ENCODE measurements around the gene CARD10. TPM values are rescaled to one million over a fixed set of nuclear protein-coding genes. Genes with fewer than 3 reads are reported as not detected.
A peak's percentile ranks its signal among the peaks of the same experiment; 100 is the strongest.

CARD10 gene
- total RNA-seq, 1 donor from 2014 or later = 13.5 TPM

GRCh38 chr22:37526376-37526775, 7.2 kb upstream of the CARD10 start:
- H3K27ac Mint-ChIP-seq (ENCODE audit: unreplicated experiment) = peak overlapping the region; percentile 89
- peaks cover 30% of the 10 kb centered on the region for H3K4me1 Mint-ChIP-seq (ENCODE audit: low read depth)
- H3K4me3 Mint-ChIP-seq (ENCODE audit: unreplicated experiment) = no peak overlapping the region
- no peak for TF ChIP-seq CTCF (IDR thresholded peaks at IDR 0.05)
- no peaks in the 10 kb centered on the region for H3K27me3 Mint-ChIP-seq (ENCODE audit: low read depth)
- no peaks in the 10 kb centered on the region for H3K9me3 Mint-ChIP-seq (ENCODE audit: low read depth)
- no peaks in the 10 kb centered on the region for H3K36me3 Mint-ChIP-seq (ENCODE audit: low read depth)
- no peak for DNase-seq (ENCODE audit: low spot score)

GRCh38 chr22:37525746-37526350, 6.6 kb upstream of the CARD10 start:
- no peak for DNase-seq (ENCODE audit: low spot score)
- Mint-ChIP-seq H3K27me3 (ENCODE audit: low read depth) (no peaks in the 10 kb centered on the region), H3K36me3 (ENCODE audit: low read depth) (no peaks in the 10 kb centered on the region), H3K4me3 (ENCODE audit: unreplicated experiment) (no peak overlapping the region), H3K27ac (ENCODE audit: unreplicated experiment) (peak overlapping the region; percentile 89), H3K4me1 (ENCODE audit: low read depth) (peaks cover 34% of the 10 kb centered on the region), H3K9me3 (ENCODE audit: low read depth) (no peaks in the 10 kb centered on the region)
- no peak for TF ChIP-seq CTCF (IDR thresholded peaks at IDR 0.05)

- Mint-ChIP-seq H3K27me3 (ENCODE audit: low read depth) (no peaks in the 10 kb centered on the region), H3K36me3 (ENCODE audit: low read depth) (no peaks in the 10 kb centered on the region), H3K9me3 (ENCODE audit: low read depth) (no peaks in the 10 kb centered on the region), H3K4me1 (ENCODE audit: low read depth) (peaks cover 34% of the 10 kb centered on the region), H3K27ac (ENCODE audit: unreplicated experiment) (peak overlapping the region; percentile 89), H3K4me3 (ENCODE audit: unreplicated experiment) (no peak overlapping the region)
- TF ChIP-seq CTCF (IDR thresholded peaks at IDR 0.05) = no peak
- DNase-seq (ENCODE audit: low spot score) = no peak
Measured at GRCh38 chr22:37525073-37525745, 6.0 kb upstream of the CARD10 start.

GRCh38 chr22:37522482-37522881, 3.3 kb upstream of the CARD10 start:
- no peaks in the 10 kb centered on the region for H3K36me3 Mint-ChIP-seq (ENCODE audit: low read depth)
- H3K27me3 Mint-ChIP-seq (ENCODE audit: low read depth) = no peaks in the 10 kb centered on the region
- H3K4me1 Mint-ChIP-seq (ENCODE audit: low read depth) = peaks cover 44% of the 10 kb centered on the region
- no peak for DNase-seq (ENCODE audit: low spot score)
- H3K4me3 Mint-ChIP-seq (ENCODE audit: unreplicated experiment) = no peak overlapping the region
- H3K27ac Mint-ChIP-seq (ENCODE audit: unreplicated experiment) = no peak overlapping the region
- no peaks in the 10 kb centered on the region for H3K9me3 Mint-ChIP-seq (ENCODE audit: low read depth)
- TF ChIP-seq CTCF (IDR thresholded peaks at IDR 0.05) = peak; percentile 22

- peaks cover 33% of the 10 kb centered on the region for H3K4me1 Mint-ChIP-seq (ENCODE audit: low read depth)
- peaks cover 2% of the 10 kb centered on the region for H3K36me3 Mint-ChIP-seq (ENCODE audit: low read depth)
- DNase-seq (ENCODE audit: low spot score) = no peak
- H3K27me3 Mint-ChIP-seq (ENCODE audit: low read depth) = no peaks in the 10 kb centered on the region
- no peak overlapping the region for H3K4me3 Mint-ChIP-seq (ENCODE audit: unreplicated experiment)
- no peak for TF ChIP-seq CTCF (IDR thresholded peaks at IDR 0.05)
- H3K27ac Mint-ChIP-seq (ENCODE audit: unreplicated experiment) = no peak overlapping the region
- no peaks in the 10 kb centered on the region for H3K9me3 Mint-ChIP-seq (ENCODE audit: low read depth)
Measured at GRCh38 chr22:37521236-37521739, 2.1 kb upstream of the CARD10 start.
